ENCODE measurements around the gene ZBTB7A.

Gene ZBTB7A

GRCh38 chr19:4054441-4055208, 12.1 kb downstream of the ZBTB7A start:
- Histone ChIP-seq H3K4me1 (ENCODE audit: control insufficient read depth, insufficient read depth, low read length) (no peaks in the 10 kb centered on the region), H3K9me3 (ENCODE audit: control insufficient read depth, insufficient read depth, low read length) (no peaks in the 10 kb centered on the region), H3K27me3 (ENCODE audit: control insufficient read depth, insufficient read depth, low read length) (no peaks in the 10 kb centered on the region), H3K9ac (ENCODE audit: low read depth, low read length) (no peak overlapping the region), H3K4me3 (ENCODE audit: low read depth, low read length) (no peak overlapping the region), H3K36me3 (ENCODE audit: control insufficient read depth, insufficient read depth, low read length) (peaks cover 41% of the 10 kb centered on the region)

- Histone ChIP-seq H3K4me1 (ENCODE audit: control insufficient read depth, insufficient read depth, low read length) (no peaks in the 10 kb centered on the region), H3K9me3 (ENCODE audit: control insufficient read depth, insufficient read depth, low read length) (no peaks in the 10 kb centered on the region), H3K4me3 (ENCODE audit: low read depth, low read length) (no peak overlapping the region), H3K36me3 (ENCODE audit: control insufficient read depth, insufficient read depth, low read length) (peaks cover 45% of the 10 kb centered on the region), H3K27me3 (ENCODE audit: control insufficient read depth, insufficient read depth, low read length) (no peaks in the 10 kb centered on the region), H3K9ac (ENCODE audit: low read depth, low read length) (no peak overlapping the region)
Measured at GRCh38 chr19:4053423-4054324, 13.0 kb downstream of the ZBTB7A start.

GRCh38 chr19:4052993-4053422, 13.7 kb downstream of the ZBTB7A start:
- H3K4me1 ChIP-seq (ENCODE audit: control insufficient read depth, insufficient read depth, low read length) = no peaks in the 10 kb centered on the region
- H3K36me3 ChIP-seq (ENCODE audit: control insufficient read depth, insufficient read depth, low read length) = peaks cover 45% of the 10 kb centered on the region
- H3K4me3 ChIP-seq (ENCODE audit: low read depth, low read length) = no peak overlapping the region

GRCh38 chr19:4052114-4052992, 14.3 kb downstream of the ZBTB7A start:
- peaks cover 43% of the 10 kb centered on the region for H3K36me3 ChIP-seq (ENCODE audit: control insufficient read depth, insufficient read depth, low read length)
- no peaks in the 10 kb centered on the region for H3K9me3 ChIP-seq (ENCODE audit: control insufficient read depth, insufficient read depth, low read length)
- H3K4me3 ChIP-seq (ENCODE audit: low read depth, low read length) = no peak overlapping the region
- H3K4me1 ChIP-seq (ENCODE audit: control insufficient read depth, insufficient read depth, low read length) = no peaks in the 10 kb centered on the region
- no peaks in the 10 kb centered on the region for H3K27me3 ChIP-seq (ENCODE audit: control insufficient read depth, insufficient read depth, low read length)
- H3K9ac ChIP-seq (ENCODE audit: low read depth, low read length) = no peak overlapping the region

More at GRCh38 chr19:4052993-4053422, 13.7 kb downstream of the ZBTB7A start:
- no peaks in the 10 kb centered on the region for H3K9me3 ChIP-seq (ENCODE audit: control insufficient read depth, insufficient read depth, low read length)
- H3K9ac ChIP-seq (ENCODE audit: low read depth, low read length) = no peak overlapping the region
- H3K27me3 ChIP-seq (ENCODE audit: control insufficient read depth, insufficient read depth, low read length) = no peaks in the 10 kb centered on the region

GRCh38 chr19:4051175-4052101, 15.3 kb downstream of the ZBTB7A start:
- no peaks in the 10 kb centered on the region for H3K27me3 ChIP-seq (ENCODE audit: control insufficient read depth, insufficient read depth, low read length)
- peaks cover 43% of the 10 kb centered on the region for H3K36me3 ChIP-seq (ENCODE audit: control insufficient read depth, insufficient read depth, low read length)
- no peak overlapping the region for H3K9ac ChIP-seq (ENCODE audit: low read depth, low read length)
- no peak overlapping the region for H3K4me3 ChIP-seq (ENCODE audit: low read depth, low read length)
- H3K4me1 ChIP-seq (ENCODE audit: control insufficient read depth, insufficient read depth, low read length) = no peaks in the 10 kb centered on the region
- no peaks in the 10 kb centered on the region for H3K9me3 ChIP-seq (ENCODE audit: control insufficient read depth, insufficient read depth, low read length)

GRCh38 chr19:4049432-4049831, 17.3 kb downstream of the ZBTB7A start:
- Histone ChIP-seq H3K4me1 (ENCODE audit: control insufficient read depth, insufficient read depth, low read length) (no peaks in the 10 kb centered on the region), H3K9ac (ENCODE audit: low read depth, low read length) (no peak overlapping the region), H3K27me3 (ENCODE audit: control insufficient read depth, insufficient read depth, low read length) (no peaks in the 10 kb centered on the region), H3K4me3 (ENCODE audit: low read depth, low read length) (no peak overlapping the region), H3K9me3 (ENCODE audit: control insufficient read depth, insufficient read depth, low read length) (no peaks in the 10 kb centered on the region), H3K36me3 (ENCODE audit: control insufficient read depth, insufficient read depth, low read length) (peaks cover 31% of the 10 kb centered on the region)

GRCh38 chr19:4046946-4047683, 19.6 kb downstream of the ZBTB7A start:
- no peaks in the 10 kb centered on the region for H3K27me3 ChIP-seq (ENCODE audit: control insufficient read depth, insufficient read depth, low read length)
- no peak overlapping the region for H3K4me3 ChIP-seq (ENCODE audit: low read depth, low read length)
- no peaks in the 10 kb centered on the region for H3K9me3 ChIP-seq (ENCODE audit: control insufficient read depth, insufficient read depth, low read length)
- no peak overlapping the region for H3K9ac ChIP-seq (ENCODE audit: low read depth, low read length)
- H3K4me1 ChIP-seq (ENCODE audit: control insufficient read depth, insufficient read depth, low read length) = no peaks in the 10 kb centered on the region
- peaks cover 13% of the 10 kb centered on the region for H3K36me3 ChIP-seq (ENCODE audit: control insufficient read depth, insufficient read depth, low read length)

GRCh38 chr19:4046362-4046691, 20.4 kb downstream of the ZBTB7A start:
- peaks cover 8% of the 10 kb centered on the region for H3K36me3 ChIP-seq (ENCODE audit: control insufficient read depth, insufficient read depth, low read length)
- H3K9ac ChIP-seq (ENCODE audit: low read depth, low read length) = no peak overlapping the region
- H3K4me1 ChIP-seq (ENCODE audit: control insufficient read depth, insufficient read depth, low read length) = no peaks in the 10 kb centered on the region
- H3K9me3 ChIP-seq (ENCODE audit: control insufficient read depth, insufficient read depth, low read length) = no peaks in the 10 kb centered on the region
- H3K27me3 ChIP-seq (ENCODE audit: control insufficient read depth, insufficient read depth, low read length) = no peaks in the 10 kb centered on the region
- no peak overlapping the region for H3K4me3 ChIP-seq (ENCODE audit: low read depth, low read length)

- H3K36me3 ChIP-seq (ENCODE audit: control insufficient read depth, insufficient read depth, low read length) = peaks cover 8% of the 10 kb centered on the region
- H3K9me3 ChIP-seq (ENCODE audit: control insufficient read depth, insufficient read depth, low read length) = no peaks in the 10 kb centered on the region
- no peaks in the 10 kb centered on the region for H3K27me3 ChIP-seq (ENCODE audit: control insufficient read depth, insufficient read depth, low read length)
- no peak overlapping the region for H3K4me3 ChIP-seq (ENCODE audit: low read depth, low read length)
- H3K9ac ChIP-seq (ENCODE audit: low read depth, low read length) = no peak overlapping the region
- no peaks in the 10 kb centered on the region for H3K4me1 ChIP-seq (ENCODE audit: control insufficient read depth, insufficient read depth, low read length)
Measured at GRCh38 chr19:4045597-4046361, 20.9 kb downstream of the ZBTB7A start.

- Histone ChIP-seq H3K36me3 (ENCODE audit: control insufficient read depth, insufficient read depth, low read length) (peaks cover 8% of the 10 kb centered on the region), H3K9ac (ENCODE audit: low read depth, low read length) (no peak overlapping the region)
Measured at GRCh38 chr19:4044990-4045465, 21.7 kb downstream of the ZBTB7A start.

More at GRCh38 chr19:4044990-4045465, 21.7 kb downstream of the ZBTB7A start:
- Histone ChIP-seq H3K4me3 (ENCODE audit: low read depth, low read length) (no peak overlapping the region), H3K27me3 (ENCODE audit: control insufficient read depth, insufficient read depth, low read length) (no peaks in the 10 kb centered on the region), H3K9me3 (ENCODE audit: control insufficient read depth, insufficient read depth, low read length) (no peaks in the 10 kb centered on the region), H3K4me1 (ENCODE audit: control insufficient read depth, insufficient read depth, low read length) (no peaks in the 10 kb centered on the region)
